ENCODE measurements around the gene RSPRY1.

The RSPRY1 gene

DNA sequence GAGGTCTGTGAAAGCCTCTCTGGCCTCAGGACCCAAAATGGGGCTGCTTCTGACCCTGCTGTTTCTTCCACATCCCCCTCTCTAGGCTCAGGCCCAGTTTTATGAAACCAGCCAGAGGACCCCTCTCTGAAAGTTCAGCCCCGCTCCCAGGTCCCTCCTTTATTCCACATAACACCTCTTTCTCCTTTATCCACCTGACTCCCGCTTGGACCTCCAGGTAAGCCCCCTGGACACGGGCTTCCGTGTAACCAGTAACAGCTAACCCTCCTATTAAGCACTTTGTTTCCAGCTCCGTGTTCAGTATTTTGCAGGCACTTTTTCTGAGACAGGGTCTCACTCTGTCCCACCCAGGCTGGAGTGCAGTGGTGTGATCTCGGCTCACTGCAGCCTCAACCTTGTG, 37.6 kb upstream of the RSPRY1 start:
- Histone ChIP-seq H4K91ac (ENCODE audit: low read depth, low read length) (no peak overlapping the region), H3K4ac (ENCODE audit: low read depth, low read length) (no peak overlapping the region), H3K14ac (ENCODE audit: low read length) (no peak overlapping the region), H3K79me2 (ENCODE audit: control insufficient read depth, insufficient read depth, low read length, poor library complexity) (no peaks in the 10 kb centered on the region), H2AFZ (ENCODE audit: insufficient read depth, low read length, poor library complexity) (no peak overlapping the region), H2BK12ac (ENCODE audit: low read length) (no peak overlapping the region), H3K18ac (ENCODE audit: low read length) (no peak overlapping the region), H3K27me3 (ENCODE audit: insufficient read depth, low read length) (no peaks in the 10 kb centered on the region), H3K9me3 (ENCODE audit: insufficient read depth, low read depth, low read length) (peaks cover 5% of the 10 kb centered on the region), H4K12ac (ENCODE audit: low read depth, low read length) (no peak overlapping the region), H3K4me3 (ENCODE audit: low read depth, low read length) (no peak overlapping the region), H2BK120ac (ENCODE audit: insufficient read depth, low read length, poor library complexity) (no peak overlapping the region), H4K8ac (ENCODE audit: low read depth, low read length) (no peak overlapping the region), H3K4me2 (ENCODE audit: low read length) (no peak overlapping the region), H2AK5ac (ENCODE audit: low read length) (no peak overlapping the region), H3K4me1 (ENCODE audit: control insufficient read depth in 1 of 2, insufficient read depth in 2 of 2, low read length in 2 of 2) (no peaks in the 10 kb centered on the region), H3K79me1 (ENCODE audit: low read length) (no peaks in the 10 kb centered on the region), H3K9ac (ENCODE audit: low read length) (no peak overlapping the region), H3K36me3 (ENCODE audit: control insufficient read depth in 1 of 2, insufficient read depth in 2 of 2, low read length in 2 of 2) (peaks cover 7 to 23% of the 10 kb centered on the region in 2 experiments), H3K27ac (ENCODE audit: low read depth, low read length) (no peak overlapping the region), H3K23ac (ENCODE audit: low read length) (no peak overlapping the region), H2BK5ac (ENCODE audit: low read depth, low read length, poor library complexity) (no peak overlapping the region)
- no CpG with 5 or more reads among the region's 6 CpGs for WGBS (ENCODE audit: extremely low coverage, insufficient coverage, insufficient read length)
- no peak for DNase-seq

DNA sequence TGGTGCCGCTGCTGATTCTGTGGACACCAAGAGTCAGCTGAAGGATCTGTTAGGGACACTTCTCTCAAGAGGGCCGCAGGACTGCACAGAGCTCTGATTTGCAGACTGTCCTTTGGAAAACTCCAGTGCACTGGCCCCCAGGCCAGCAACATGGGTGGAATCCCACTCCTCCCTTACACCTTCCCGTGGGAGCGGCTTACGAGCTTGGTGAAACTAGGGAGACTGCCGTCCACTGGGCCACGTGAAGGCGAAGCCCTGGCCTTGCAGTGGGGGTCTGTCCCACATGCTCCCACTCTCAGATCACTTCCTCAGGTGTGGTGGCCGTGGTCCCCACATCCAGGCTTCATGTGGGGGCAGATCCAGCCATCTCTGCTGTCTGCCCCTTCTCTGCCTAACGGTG, 36.7 kb upstream of the RSPRY1 start:
- no peak overlapping the region for H3K18ac ChIP-seq (ENCODE audit: low read length)
- no peak overlapping the region for H3K4me3 ChIP-seq (ENCODE audit: low read depth, low read length)
- no peak overlapping the region for H3K23ac ChIP-seq (ENCODE audit: low read length)
- H4K12ac ChIP-seq (ENCODE audit: low read depth, low read length) = no peak overlapping the region
- no peak overlapping the region for H3K4me2 ChIP-seq (ENCODE audit: low read length)
- H2BK12ac ChIP-seq (ENCODE audit: low read length) = no peak overlapping the region
- H4K8ac ChIP-seq (ENCODE audit: low read depth, low read length) = no peak overlapping the region
- H3K27ac ChIP-seq (ENCODE audit: low read depth, low read length) = no peak overlapping the region
- H3K79me2 ChIP-seq (ENCODE audit: control insufficient read depth, insufficient read depth, low read length, poor library complexity) = no peaks in the 10 kb centered on the region
- H2AK5ac ChIP-seq (ENCODE audit: low read length) = no peak overlapping the region
- no peak overlapping the region for H4K91ac ChIP-seq (ENCODE audit: low read depth, low read length)
- peaks cover 3% of the 10 kb centered on the region for H3K9me3 ChIP-seq (ENCODE audit: insufficient read depth, low read depth, low read length)
- peaks cover 13 to 29% of the 10 kb centered on the region in 2 experiments for H3K36me3 ChIP-seq (ENCODE audit: control insufficient read depth in 1 of 2, insufficient read depth in 2 of 2, low read length in 2 of 2)
- no peak overlapping the region for H2BK120ac ChIP-seq (ENCODE audit: insufficient read depth, low read length, poor library complexity)
- no peak overlapping the region for H3K9ac ChIP-seq (ENCODE audit: low read length)
- no peaks in the 10 kb centered on the region for H3K27me3 ChIP-seq (ENCODE audit: insufficient read depth, low read length)
- H3K79me1 ChIP-seq (ENCODE audit: low read length) = no peaks in the 10 kb centered on the region
- H2BK5ac ChIP-seq (ENCODE audit: low read depth, low read length, poor library complexity) = no peak overlapping the region
- no peak overlapping the region for H3K4ac ChIP-seq (ENCODE audit: low read depth, low read length)
- H2AFZ ChIP-seq (ENCODE audit: insufficient read depth, low read length, poor library complexity) = no peak overlapping the region
- H3K4me1 ChIP-seq (ENCODE audit: control insufficient read depth in 1 of 2, insufficient read depth in 2 of 2, low read length in 2 of 2) = no peaks in the 10 kb centered on the region
- no CpG with 5 or more reads among the region's 10 CpGs for WGBS (ENCODE audit: extremely low coverage, insufficient coverage, insufficient read length)
- H3K14ac ChIP-seq (ENCODE audit: low read length) = no peak overlapping the region
- no peak for DNase-seq

DNA sequence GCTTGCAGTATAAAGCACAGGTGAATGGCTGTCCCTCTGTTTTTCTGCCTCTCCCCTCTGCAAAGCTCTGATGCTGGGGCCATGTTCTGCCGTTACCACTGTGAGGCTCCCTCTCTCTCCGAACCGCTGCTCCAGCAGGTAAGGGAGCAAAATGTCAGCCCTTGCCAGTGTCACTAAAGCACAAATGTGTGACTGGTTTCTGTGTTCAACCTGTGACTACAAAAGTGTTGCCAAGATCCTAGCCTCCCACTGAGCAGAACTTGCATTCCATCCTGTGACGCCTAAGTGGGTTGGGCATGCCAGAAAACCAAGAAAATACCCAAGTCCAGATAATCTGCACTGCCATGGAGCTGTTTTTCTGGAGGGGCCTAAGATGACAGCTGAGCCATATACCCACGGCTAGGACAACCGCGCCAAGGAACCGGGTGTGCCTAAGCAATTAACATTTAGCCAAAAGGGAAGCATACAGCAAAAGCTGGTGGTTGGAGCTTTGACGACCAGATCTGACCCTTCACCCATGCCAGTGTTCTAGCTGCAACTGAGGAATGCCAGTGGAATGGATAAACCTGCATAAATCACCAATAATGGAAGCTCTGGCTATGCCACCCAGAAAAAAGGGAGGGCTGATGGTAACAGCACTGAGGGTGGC, 35.3 kb upstream of the RSPRY1 start:
- Histone ChIP-seq H3K27me3 (ENCODE audit: insufficient read depth, low read length) (no peaks in the 10 kb centered on the region), H3K23ac (ENCODE audit: low read length) (no peak overlapping the region), H2AK5ac (ENCODE audit: low read length) (no peak overlapping the region), H2BK12ac (ENCODE audit: low read length) (no peak overlapping the region), H4K8ac (ENCODE audit: low read depth, low read length) (no peak overlapping the region), H3K4ac (ENCODE audit: low read depth, low read length) (no peak overlapping the region), H3K9me3 (ENCODE audit: insufficient read depth, low read depth, low read length) (peaks cover 3% of the 10 kb centered on the region), H3K36me3 (ENCODE audit: control insufficient read depth in 1 of 2, insufficient read depth in 2 of 2, low read length in 2 of 2) (peaks cover 19 to 37% of the 10 kb centered on the region in 2 experiments), H4K91ac (ENCODE audit: low read depth, low read length) (no peak overlapping the region), H3K27ac (ENCODE audit: low read depth, low read length) (no peak overlapping the region), H2BK120ac (ENCODE audit: insufficient read depth, low read length, poor library complexity) (no peak overlapping the region), H3K4me1 (ENCODE audit: control insufficient read depth in 1 of 2, insufficient read depth in 2 of 2, low read length in 2 of 2) (no peaks in the 10 kb centered on the region), H2AFZ (ENCODE audit: insufficient read depth, low read length, poor library complexity) (no peak overlapping the region), H3K9ac (ENCODE audit: low read length) (no peak overlapping the region), H3K18ac (ENCODE audit: low read length) (no peak overlapping the region), H3K4me2 (ENCODE audit: low read length) (no peak overlapping the region), H4K12ac (ENCODE audit: low read depth, low read length) (no peak overlapping the region), H3K79me2 (ENCODE audit: control insufficient read depth, insufficient read depth, low read length, poor library complexity) (no peaks in the 10 kb centered on the region), H2BK5ac (ENCODE audit: low read depth, low read length, poor library complexity) (no peak overlapping the region), H3K14ac (ENCODE audit: low read length) (no peak overlapping the region), H3K4me3 (ENCODE audit: low read depth, low read length) (no peak overlapping the region), H3K79me1 (ENCODE audit: low read length) (no peaks in the 10 kb centered on the region)
- DNase-seq = no peak
- WGBS (ENCODE audit: extremely low coverage, insufficient coverage, insufficient read length) = no CpG with 5 or more reads among the region's 9 CpGs

DNA sequence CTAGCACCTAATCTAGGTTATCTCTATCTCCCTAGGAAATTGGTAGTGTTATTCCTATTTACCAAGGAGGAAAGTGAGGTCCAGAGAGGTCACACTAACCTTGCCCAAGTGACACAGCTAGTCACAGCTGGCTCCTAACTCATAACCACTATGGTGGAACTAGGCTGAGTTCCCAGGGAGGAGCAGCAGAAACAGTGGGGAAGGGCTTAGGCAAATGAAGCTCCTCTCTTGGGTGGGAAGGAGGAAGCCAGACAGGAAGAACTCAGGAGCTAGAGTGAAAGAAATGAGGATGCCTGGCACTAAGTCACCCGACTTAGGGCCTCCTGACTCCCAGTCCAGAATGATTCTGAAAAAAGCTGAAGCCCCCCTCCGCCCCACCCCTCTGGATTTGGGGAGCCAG, 34.8 kb upstream of the RSPRY1 start:
- no peak overlapping the region for H4K8ac ChIP-seq (ENCODE audit: low read depth, low read length)
- WGBS (ENCODE audit: extremely low coverage, insufficient coverage, insufficient read length) = no CpG with 5 or more reads among the region's 2 CpGs
- no peak overlapping the region for H4K91ac ChIP-seq (ENCODE audit: low read depth, low read length)
- no peak for DNase-seq
- peaks cover 19 to 33% of the 10 kb centered on the region in 2 experiments for H3K36me3 ChIP-seq (ENCODE audit: control insufficient read depth in 1 of 2, insufficient read depth in 2 of 2, low read length in 2 of 2)
- H2BK120ac ChIP-seq (ENCODE audit: insufficient read depth, low read length, poor library complexity) = no peak overlapping the region
- H3K79me2 ChIP-seq (ENCODE audit: control insufficient read depth, insufficient read depth, low read length, poor library complexity) = no peaks in the 10 kb centered on the region
- H2BK12ac ChIP-seq (ENCODE audit: low read length) = no peak overlapping the region
- H2AFZ ChIP-seq (ENCODE audit: insufficient read depth, low read length, poor library complexity) = no peak overlapping the region
- no peaks in the 10 kb centered on the region for H3K27me3 ChIP-seq (ENCODE audit: insufficient read depth, low read length)
- H3K9me3 ChIP-seq (ENCODE audit: insufficient read depth, low read depth, low read length) = peaks cover 3% of the 10 kb centered on the region
- no peaks in the 10 kb centered on the region for H3K79me1 ChIP-seq (ENCODE audit: low read length)
- no peak overlapping the region for H3K9ac ChIP-seq (ENCODE audit: low read length)
- no peak overlapping the region for H3K23ac ChIP-seq (ENCODE audit: low read length)
- no peak overlapping the region for H4K12ac ChIP-seq (ENCODE audit: low read depth, low read length)
- no peak overlapping the region for H2AK5ac ChIP-seq (ENCODE audit: low read length)
- no peak overlapping the region for H3K4ac ChIP-seq (ENCODE audit: low read depth, low read length)
- no peak overlapping the region for H2BK5ac ChIP-seq (ENCODE audit: low read depth, low read length, poor library complexity)
- no peak overlapping the region for H3K4me3 ChIP-seq (ENCODE audit: low read depth, low read length)
- H3K18ac ChIP-seq (ENCODE audit: low read length) = no peak overlapping the region
- H3K4me2 ChIP-seq (ENCODE audit: low read length) = no peak overlapping the region
- H3K27ac ChIP-seq (ENCODE audit: low read depth, low read length) = no peak overlapping the region
- H3K4me1 ChIP-seq (ENCODE audit: control insufficient read depth in 1 of 2, insufficient read depth in 2 of 2, low read length in 2 of 2) = no peaks in the 10 kb centered on the region
- no peak overlapping the region for H3K14ac ChIP-seq (ENCODE audit: low read length)
